Type B pancreatic cell (in vitro differentiated cells): ENCODE results near the gene ST8SIA1. TPM values are rescaled to one million over a fixed set of nuclear protein-coding genes. Genes with fewer than 3 reads are reported as not detected.

ENCODE experiments used
- DNase-seq: peaks from one replicate; pipeline ENCODE4 v3.0.0; 2021; ENCODE audit warnings: mixed read lengths; ENCODE audit not compliant: unreplicated experiment; ENCODE audit errors: extremely low spot score
- H3K27ac Mint-ChIP-seq: 2 replicates; pipeline ENCODE4 v1.8.0; 2021; ENCODE audit warnings: mild to moderate bottlenecking, mixed read lengths
- H3K27me3 Mint-ChIP-seq: 2 replicates; pipeline ENCODE4 v1.8.0; 2021; ENCODE audit warnings: mixed read lengths
- H3K36me3 Mint-ChIP-seq: 2 replicates; pipeline ENCODE4 v1.8.0; 2021; ENCODE audit warnings: mixed read lengths
- H3K4me1 Mint-ChIP-seq: one replicate; pipeline ENCODE4 v1.8.0; 2021; ENCODE audit warnings: mixed read lengths; ENCODE audit not compliant: unreplicated experiment
- H3K4me3 Mint-ChIP-seq: 2 replicates; pipeline ENCODE4 v1.8.0; 2021; ENCODE audit warnings: mild to moderate bottlenecking, mixed read lengths
- H3K9me3 Mint-ChIP-seq: 2 replicates; pipeline ENCODE4 v1.8.0; 2021; ENCODE audit warnings: mixed read lengths
- total RNA-seq: library from RNA; stranded (reverse); gene quantifications from 2 replicates; pipeline ENCODE4 v1.2.1, GENCODE V29; 2021; ENCODE audit warnings: low replicate concordance
- TF ChIP-seq, protein P1 (sequence below): fragments of 200-600 bp; sonication (generic); conservative IDR thresholded peaks from 2 replicates; pipeline ENCODE4 v1.5.0; 2021; ENCODE audit warnings: antibody characterized with exemption, mild to moderate bottlenecking

The ST8SIA1 gene
- total RNA-seq, 1 donor from 2014 or later: 6.3 TPM

DNA sequence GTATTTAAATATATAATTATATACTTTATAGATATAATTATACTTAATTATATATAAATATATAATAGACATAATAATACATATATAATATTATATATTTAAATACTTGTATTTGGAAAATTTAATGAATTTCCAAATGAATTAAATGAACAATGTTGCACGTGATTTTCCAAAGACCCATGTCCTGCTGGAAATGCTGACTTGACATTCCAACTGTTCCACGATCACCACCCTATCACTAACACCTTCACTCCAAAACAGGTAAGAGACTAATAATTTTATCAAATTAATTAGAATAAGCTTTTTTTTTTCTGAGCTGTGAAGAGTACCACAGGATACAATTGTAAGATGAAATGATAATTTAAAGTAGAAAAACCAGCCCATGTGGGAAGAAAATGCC lies 103.4 kb downstream of the ST8SIA1 start:
- peaks cover 28% of the 10 kb centered on the region for H3K4me1 Mint-ChIP-seq
- H3K4me3 Mint-ChIP-seq: no peak overlapping the region
- no peaks in the 10 kb centered on the region for H3K36me3 Mint-ChIP-seq
- DNase-seq: no peak
- no peak overlapping the region for H3K27ac Mint-ChIP-seq
- no peaks in the 10 kb centered on the region for H3K9me3 Mint-ChIP-seq
- peaks cover 22% of the 10 kb centered on the region for H3K27me3 Mint-ChIP-seq
- TF ChIP-seq, protein P1, sequence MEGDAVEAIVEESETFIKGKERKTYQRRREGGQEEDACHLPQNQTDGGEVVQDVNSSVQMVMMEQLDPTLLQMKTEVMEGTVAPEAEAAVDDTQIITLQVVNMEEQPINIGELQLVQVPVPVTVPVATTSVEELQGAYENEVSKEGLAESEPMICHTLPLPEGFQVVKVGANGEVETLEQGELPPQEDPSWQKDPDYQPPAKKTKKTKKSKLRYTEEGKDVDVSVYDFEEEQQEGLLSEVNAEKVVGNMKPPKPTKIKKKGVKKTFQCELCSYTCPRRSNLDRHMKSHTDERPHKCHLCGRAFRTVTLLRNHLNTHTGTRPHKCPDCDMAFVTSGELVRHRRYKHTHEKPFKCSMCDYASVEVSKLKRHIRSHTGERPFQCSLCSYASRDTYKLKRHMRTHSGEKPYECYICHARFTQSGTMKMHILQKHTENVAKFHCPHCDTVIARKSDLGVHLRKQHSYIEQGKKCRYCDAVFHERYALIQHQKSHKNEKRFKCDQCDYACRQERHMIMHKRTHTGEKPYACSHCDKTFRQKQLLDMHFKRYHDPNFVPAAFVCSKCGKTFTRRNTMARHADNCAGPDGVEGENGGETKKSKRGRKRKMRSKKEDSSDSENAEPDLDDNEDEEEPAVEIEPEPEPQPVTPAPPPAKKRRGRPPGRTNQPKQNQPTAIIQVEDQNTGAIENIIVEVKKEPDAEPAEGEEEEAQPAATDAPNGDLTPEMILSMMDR: no peak

DNA sequence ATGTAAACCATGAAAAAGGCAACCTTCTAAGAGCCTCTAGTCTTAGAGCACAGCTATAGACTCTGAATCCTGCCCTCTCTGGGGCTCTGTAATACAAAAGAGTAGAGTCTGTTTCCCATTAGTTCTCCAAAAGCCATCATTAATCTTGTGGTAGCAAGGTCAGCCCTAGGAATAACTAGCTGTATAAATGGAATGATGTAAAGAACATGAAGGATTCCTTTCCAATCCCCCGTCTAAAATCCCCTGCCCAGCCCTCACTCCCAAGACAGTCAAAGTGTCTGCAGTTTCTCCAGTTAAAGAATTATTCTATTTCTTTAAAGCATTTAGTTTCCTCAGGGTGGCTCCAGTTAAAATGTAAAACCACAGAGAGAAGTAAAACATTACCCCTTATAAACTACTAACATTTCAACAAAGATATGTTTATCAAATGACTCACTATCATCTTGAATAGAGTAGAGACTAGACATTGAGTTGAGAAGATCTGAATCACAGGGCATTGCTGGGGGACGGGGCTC lies 104.2 kb downstream of the ST8SIA1 start:
- peaks cover 28% of the 10 kb centered on the region for H3K4me1 Mint-ChIP-seq
- no peak overlapping the region for H3K27ac Mint-ChIP-seq

DNA sequence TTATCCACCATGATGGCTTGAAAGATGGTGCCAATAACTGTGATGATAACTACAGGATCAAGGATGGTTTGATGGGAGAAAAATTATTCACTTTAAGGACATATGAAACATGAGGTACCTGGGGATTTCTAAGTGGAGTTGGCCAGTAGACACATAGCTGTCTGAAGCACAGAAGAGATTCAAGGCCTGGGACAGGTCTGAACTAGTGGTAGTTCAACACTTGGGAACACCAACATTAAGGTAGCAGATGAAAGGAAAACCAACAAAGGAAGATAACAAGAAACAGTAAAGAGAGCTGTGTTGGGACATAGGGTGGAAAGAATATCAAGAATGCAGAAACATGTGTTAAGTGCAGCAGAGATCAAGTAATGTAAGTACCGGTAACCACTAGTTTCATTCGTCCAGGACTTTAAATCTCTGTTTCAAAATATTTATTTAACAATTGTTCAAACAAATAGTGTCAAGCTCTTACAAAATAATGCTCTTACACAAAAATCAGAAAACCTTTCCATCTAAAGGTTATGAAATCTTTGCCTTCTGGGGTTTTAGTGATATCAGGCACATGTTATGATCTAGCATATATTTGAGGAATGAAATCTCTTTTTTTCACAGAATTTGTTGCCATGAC lies 104.7 kb downstream of the ST8SIA1 start:
- H3K36me3 Mint-ChIP-seq: no peaks in the 10 kb centered on the region
- peaks cover 28% of the 10 kb centered on the region for H3K4me1 Mint-ChIP-seq
- no peak for DNase-seq
- no peak overlapping the region for H3K27ac Mint-ChIP-seq
- TF ChIP-seq, protein P1: no peak
- peak overlapping the region; percentile 7 for H3K4me3 Mint-ChIP-seq
- no peaks in the 10 kb centered on the region for H3K9me3 Mint-ChIP-seq
- H3K27me3 Mint-ChIP-seq: peaks cover 21% of the 10 kb centered on the region

More for the DNA sequence above, 104.2 kb downstream of the ST8SIA1 start:
- DNase-seq: no peak
- no peaks in the 10 kb centered on the region for H3K9me3 Mint-ChIP-seq
- H3K27me3 Mint-ChIP-seq: peaks cover 20% of the 10 kb centered on the region
- TF ChIP-seq, protein P1: no peak
- H3K4me3 Mint-ChIP-seq: peak overlapping the region; percentile 7
- H3K36me3 Mint-ChIP-seq: no peaks in the 10 kb centered on the region

DNA sequence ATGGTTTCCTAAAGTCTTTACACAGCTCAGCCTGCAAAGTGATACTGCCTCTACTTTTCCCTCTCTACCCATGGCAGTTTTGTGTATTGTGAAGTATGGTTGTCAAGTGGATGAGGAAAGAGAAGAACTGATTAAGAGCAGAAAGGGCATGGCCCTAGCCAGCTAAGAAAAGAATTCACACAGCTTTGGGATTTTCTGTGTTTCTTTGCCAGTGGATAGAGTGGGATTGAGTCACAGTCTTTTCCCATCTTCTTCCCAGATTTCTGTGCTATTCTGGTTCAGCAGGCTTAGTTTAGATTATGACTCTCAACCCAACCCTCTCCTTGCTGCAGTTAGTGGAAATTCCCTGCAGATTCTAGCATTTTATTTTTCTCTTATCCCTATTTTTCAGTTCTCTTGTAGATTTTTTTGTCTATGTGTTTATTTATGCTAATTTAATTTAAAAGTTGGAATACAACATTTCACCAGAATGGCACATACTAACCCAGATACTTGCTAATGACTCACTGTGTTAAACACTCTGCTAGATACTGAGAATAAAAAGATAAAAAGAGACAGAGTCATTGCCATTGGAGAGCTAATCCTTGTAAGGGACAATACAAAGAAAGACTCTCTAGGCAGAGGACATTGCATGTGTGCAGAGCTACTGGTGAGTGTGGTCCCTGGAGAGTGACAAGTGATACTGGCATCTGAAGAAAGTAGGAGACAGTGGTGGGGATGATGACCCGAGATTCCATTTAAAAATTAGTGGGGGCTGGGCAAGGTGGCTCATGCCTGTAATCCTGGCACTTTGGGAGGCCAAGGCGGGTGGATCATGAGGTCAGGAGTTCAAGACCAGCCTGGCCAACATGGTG lies 106.3 kb downstream of the ST8SIA1 start:
- no peak overlapping the region for H3K27ac Mint-ChIP-seq

DNA sequence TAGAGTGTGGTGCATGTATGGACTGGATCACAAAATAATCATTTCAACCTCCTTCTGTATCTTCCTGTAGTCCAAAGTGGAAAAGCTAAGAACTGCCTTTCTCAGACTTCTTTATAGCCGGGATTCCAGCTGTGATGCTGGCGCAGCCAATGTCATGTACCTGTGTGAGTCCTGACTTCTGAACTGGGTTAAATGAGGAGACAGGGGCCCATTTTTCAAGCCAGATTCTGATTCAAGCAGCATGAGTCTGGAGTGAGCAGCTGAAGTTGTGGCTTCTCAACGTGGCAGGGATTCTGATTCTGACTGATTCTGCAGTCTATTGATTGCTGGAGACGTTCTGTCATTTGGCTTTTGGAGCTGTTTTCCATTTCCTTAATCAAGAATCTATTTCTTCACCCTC lies 111.2 kb downstream of the ST8SIA1 start:
- peaks cover 5% of the 10 kb centered on the region for H3K4me1 Mint-ChIP-seq
- H3K27me3 Mint-ChIP-seq: peaks cover 19% of the 10 kb centered on the region
- H3K9me3 Mint-ChIP-seq: no peaks in the 10 kb centered on the region
- H3K4me3 Mint-ChIP-seq: no peak overlapping the region
- no peak overlapping the region for H3K27ac Mint-ChIP-seq
- H3K36me3 Mint-ChIP-seq: no peaks in the 10 kb centered on the region
- no peak for DNase-seq
- TF ChIP-seq, protein P1: no peak

More for the DNA sequence above, 106.3 kb downstream of the ST8SIA1 start:
- DNase-seq: no peak
- Mint-ChIP-seq H3K36me3 (no peaks in the 10 kb centered on the region), H3K27me3 (peaks cover 25% of the 10 kb centered on the region), H3K9me3 (no peaks in the 10 kb centered on the region), H3K4me1 (peaks cover 30% of the 10 kb centered on the region), H3K4me3 (no peak overlapping the region)
- TF ChIP-seq, protein P1: no peak
